Regular cardiac myocyte (primary cell): ENCODE data around the gene GGTLC2. TPM values are rescaled to one million over a fixed set of nuclear protein-coding genes. Genes with fewer than 3 reads are reported as not detected.

Source experiments
- total RNA-seq: library from RNA; depleted of rRNA; stranded (reverse); fragments of >200 nt; gene quantifications from 2 replicates; pipeline ENCODE4 v1.2.3, GENCODE V29; 2014

The GGTLC2 gene
- not detected in 2 replicates for total RNA-seq

DNA sequence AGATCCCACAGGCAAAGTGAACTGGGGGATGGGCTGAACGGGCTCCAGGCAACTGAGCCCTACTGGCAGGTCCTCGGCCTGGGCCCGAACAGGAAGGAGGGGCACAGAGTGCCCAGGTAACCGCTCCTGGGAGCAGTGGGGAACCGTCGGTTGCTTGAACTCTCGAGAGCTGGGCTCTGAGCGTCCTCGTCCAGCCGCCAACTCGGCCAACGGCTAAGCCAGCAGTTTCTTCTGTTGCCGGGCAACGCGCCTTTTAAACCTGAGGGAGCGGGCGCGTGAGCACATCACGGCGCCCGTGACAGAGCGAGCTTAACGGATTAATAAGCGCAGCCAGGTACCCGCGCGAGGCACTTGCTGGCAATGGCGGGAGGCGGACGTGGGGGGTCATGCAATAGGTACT, at the start of gene GGTLC2:
Gene GGTLC2, plus strand, starts transcription at position 301 of the 400 bp plus-strand sequence. CDS start 1,732 bp downstream, outside the sequence.

Other genes starting within 250 kb of the GGTLC2 start
- 0.56 and 0.58 TPM in 2 replicates for gene ZNF280B, start 135.9 kb upstream of the GGTLC2 start, total RNA-seq
- under 0.01 and 0.28 TPM in 2 replicates for gene ZNF280A, start 124.3 kb upstream of the GGTLC2 start, total RNA-seq
- gene PRAME, start 85.3 kb upstream of the GGTLC2 start, total RNA-seq, result under 0.01 and 0.58 TPM in 2 replicates
- gene IGLL5, start 243.2 kb downstream of the GGTLC2 start, total RNA-seq, result not detected in 2 replicates